DND-41 (cell line): ENCODE data around the gene EXOC4.

Experiments used
- EZH2 ChIP-seq: IDR thresholded peaks from 3 replicates; pipeline ENCODE4 v1.6.1; 2012; ENCODE audit warnings: borderline replicate concordance, low read depth, mild to moderate bottlenecking, moderate library complexity, low read length, inconsistent platforms; ENCODE audit not compliant: severe bottlenecking
- TF ChIP-seq, protein P1 (sequence below): IDR thresholded peaks from 2 replicates; pipeline ENCODE4 v1.5.1; 2012; ENCODE audit warnings: borderline replicate concordance, low read length, moderate library complexity, mild to moderate bottlenecking; ENCODE audit not compliant: poor library complexity, severe bottlenecking; ENCODE audit errors: extremely low read depth

DNA sequence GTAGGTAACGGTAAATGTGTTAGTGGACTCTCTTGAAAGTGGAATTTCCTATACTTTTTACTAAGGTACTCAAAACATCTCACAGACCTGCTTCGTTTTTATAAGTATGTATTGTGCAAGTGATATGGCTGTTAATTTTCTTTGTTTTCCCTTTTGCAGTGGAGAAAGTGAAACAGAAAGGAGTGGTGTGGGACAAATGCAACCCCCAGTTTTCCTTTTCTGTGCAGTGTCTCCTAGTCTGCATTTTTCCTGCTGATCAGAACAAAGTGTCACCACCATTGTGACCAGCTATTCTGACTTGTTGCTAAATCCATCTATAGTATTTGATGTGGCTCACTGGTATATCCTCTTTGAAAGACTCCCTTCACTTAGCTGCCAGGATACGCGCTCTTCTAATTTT lies 410.0 kb downstream of the EXOC4 start:
- TF ChIP-seq, protein P1, sequence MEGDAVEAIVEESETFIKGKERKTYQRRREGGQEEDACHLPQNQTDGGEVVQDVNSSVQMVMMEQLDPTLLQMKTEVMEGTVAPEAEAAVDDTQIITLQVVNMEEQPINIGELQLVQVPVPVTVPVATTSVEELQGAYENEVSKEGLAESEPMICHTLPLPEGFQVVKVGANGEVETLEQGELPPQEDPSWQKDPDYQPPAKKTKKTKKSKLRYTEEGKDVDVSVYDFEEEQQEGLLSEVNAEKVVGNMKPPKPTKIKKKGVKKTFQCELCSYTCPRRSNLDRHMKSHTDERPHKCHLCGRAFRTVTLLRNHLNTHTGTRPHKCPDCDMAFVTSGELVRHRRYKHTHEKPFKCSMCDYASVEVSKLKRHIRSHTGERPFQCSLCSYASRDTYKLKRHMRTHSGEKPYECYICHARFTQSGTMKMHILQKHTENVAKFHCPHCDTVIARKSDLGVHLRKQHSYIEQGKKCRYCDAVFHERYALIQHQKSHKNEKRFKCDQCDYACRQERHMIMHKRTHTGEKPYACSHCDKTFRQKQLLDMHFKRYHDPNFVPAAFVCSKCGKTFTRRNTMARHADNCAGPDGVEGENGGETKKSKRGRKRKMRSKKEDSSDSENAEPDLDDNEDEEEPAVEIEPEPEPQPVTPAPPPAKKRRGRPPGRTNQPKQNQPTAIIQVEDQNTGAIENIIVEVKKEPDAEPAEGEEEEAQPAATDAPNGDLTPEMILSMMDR, result no peak
- no peak for TF ChIP-seq EZH2
